B cell (primary cell): Measurements from ENCODE around the gene TCP1.

ENCODE experiments used
- EZH2 ChIP-seq: IDR thresholded peaks from 2 replicates; pipeline ENCODE4 v1.6.1; 2012; ENCODE audit warnings: borderline replicate concordance, low read depth, mild to moderate bottlenecking, moderate library complexity, low read length; ENCODE audit not compliant: insufficient read depth, poor library complexity, severe bottlenecking
- TF ChIP-seq, protein P1 (sequence below): fragments of 200-600 bp; IDR thresholded peaks from one replicate; pipeline ENCODE4 v1.8.0; 2022; ENCODE audit warnings: antibody characterized with exemption, mild to moderate bottlenecking

DNA sequence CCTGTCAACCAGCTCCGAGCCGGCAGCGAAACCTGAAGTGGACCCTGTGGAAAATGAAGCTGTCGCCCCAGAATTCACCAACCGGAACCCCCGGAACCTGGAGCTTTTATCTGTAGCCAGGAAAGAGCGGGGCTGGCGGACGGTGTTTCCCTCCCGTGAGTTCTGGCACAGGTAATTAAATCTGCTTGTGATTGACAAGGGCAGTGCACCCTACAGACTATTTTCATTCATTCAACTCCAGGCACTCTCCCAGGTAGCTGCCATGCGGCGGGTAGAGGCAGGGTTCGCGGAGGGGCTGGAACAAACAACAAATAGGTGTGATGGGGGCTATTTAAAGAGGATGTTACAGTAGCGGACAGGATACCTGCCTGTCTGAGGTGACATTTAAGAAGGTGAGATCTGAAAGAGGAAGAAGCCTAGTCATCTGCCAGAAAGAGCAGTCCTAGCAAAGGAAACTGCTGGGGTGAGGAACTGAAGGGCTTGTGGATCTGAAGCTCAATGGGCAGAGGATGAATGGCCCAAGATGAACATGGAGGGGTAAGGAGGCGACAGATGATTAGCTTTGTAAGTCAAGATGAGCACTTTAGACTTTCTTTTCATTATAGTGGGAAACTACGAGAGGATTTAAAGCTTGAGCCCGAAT lies 1.7 kb upstream of the TCP1 start:
- TF ChIP-seq, protein P1, sequence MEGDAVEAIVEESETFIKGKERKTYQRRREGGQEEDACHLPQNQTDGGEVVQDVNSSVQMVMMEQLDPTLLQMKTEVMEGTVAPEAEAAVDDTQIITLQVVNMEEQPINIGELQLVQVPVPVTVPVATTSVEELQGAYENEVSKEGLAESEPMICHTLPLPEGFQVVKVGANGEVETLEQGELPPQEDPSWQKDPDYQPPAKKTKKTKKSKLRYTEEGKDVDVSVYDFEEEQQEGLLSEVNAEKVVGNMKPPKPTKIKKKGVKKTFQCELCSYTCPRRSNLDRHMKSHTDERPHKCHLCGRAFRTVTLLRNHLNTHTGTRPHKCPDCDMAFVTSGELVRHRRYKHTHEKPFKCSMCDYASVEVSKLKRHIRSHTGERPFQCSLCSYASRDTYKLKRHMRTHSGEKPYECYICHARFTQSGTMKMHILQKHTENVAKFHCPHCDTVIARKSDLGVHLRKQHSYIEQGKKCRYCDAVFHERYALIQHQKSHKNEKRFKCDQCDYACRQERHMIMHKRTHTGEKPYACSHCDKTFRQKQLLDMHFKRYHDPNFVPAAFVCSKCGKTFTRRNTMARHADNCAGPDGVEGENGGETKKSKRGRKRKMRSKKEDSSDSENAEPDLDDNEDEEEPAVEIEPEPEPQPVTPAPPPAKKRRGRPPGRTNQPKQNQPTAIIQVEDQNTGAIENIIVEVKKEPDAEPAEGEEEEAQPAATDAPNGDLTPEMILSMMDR = no peak
- TF ChIP-seq EZH2 = no peak
